GM23338 (cell line): ENCODE results near the gene VRK3. TPM values are rescaled to one million over a fixed set of nuclear protein-coding genes. Genes with fewer than 3 reads are reported as not detected.

ENCODE experiments used
- ATAC-seq: fragments of 200-7000 bp; cut with Tn5 transposase; 3 replicates; pipeline ENCODE4 v1.9.1; 2020
- DNase-seq: peaks from one replicate; pipeline ENCODE4 v3.0.0-alpha.2; 2015; ENCODE audit warnings: low spot score
- H2AFZ ChIP-seq: fragments of 200-600 bp; sonication (generic); 2 replicates; pipeline ENCODE4 v1.8.0; 2016; ENCODE audit warnings: antibody characterized with exemption, mild to moderate bottlenecking, moderate library complexity
- H3F3A ChIP-seq: fragments of 200-600 bp; sonication (generic); replicated peaks from 2 replicates; pipeline ENCODE4 v1.8.0; 2017; ENCODE audit warnings: antibody characterized with exemption, mixed run types, low read depth
- H3K27ac ChIP-seq: fragments of 200-600 bp; sonication (generic); 2 replicates; pipeline ENCODE4 v1.6.1; 2016; ENCODE audit warnings: low read depth
- H3K27me3 ChIP-seq: fragments of 200-600 bp; sonication (generic); 2 replicates; pipeline ENCODE4 v1.8.0; 2016; ENCODE audit warnings: mild to moderate bottlenecking, mixed run types, moderate library complexity; ENCODE audit not compliant: insufficient read depth
- H3K36me3 ChIP-seq: fragments of 200-600 bp; sonication (generic); 2 replicates; pipeline ENCODE4 v1.8.0; 2016; ENCODE audit warnings: mild to moderate bottlenecking; ENCODE audit not compliant: insufficient read depth
- H3K4me1 ChIP-seq: fragments of 200-600 bp; sonication (generic); 2 replicates; pipeline ENCODE4 v1.8.0; 2016; ENCODE audit warnings: mild to moderate bottlenecking, moderate library complexity; ENCODE audit not compliant: insufficient read depth
- H3K4me2 ChIP-seq: fragments of 200-600 bp; sonication (generic); 2 replicates; pipeline ENCODE4 v1.7.1; 2017; ENCODE audit warnings: mixed run types
- H3K4me3 ChIP-seq: fragments of 200-600 bp; sonication (generic); 2 replicates; pipeline ENCODE4 v1.6.1; 2016; ENCODE audit warnings: mixed run types
- H3K79me2 ChIP-seq: fragments of 200-600 bp; sonication (generic); replicated peaks from 2 replicates; pipeline ENCODE4 v1.8.0; 2017; ENCODE audit warnings: mild to moderate bottlenecking; ENCODE audit not compliant: insufficient read depth
- H3K9me2 ChIP-seq: fragments of 200-600 bp; sonication (generic); 2 replicates; pipeline ENCODE4 v1.8.0; 2017; ENCODE audit not compliant: insufficient read depth
- H4K20me1 ChIP-seq: fragments of 200-600 bp; sonication (generic); replicated peaks from 2 replicates; pipeline ENCODE4 v1.8.0; 2017; ENCODE audit warnings: mild to moderate bottlenecking; ENCODE audit not compliant: insufficient read depth
- H3K27ac Mint-ChIP-seq: 2 replicates; pipeline ENCODE4 v1.8.0; 2020; ENCODE audit warnings: inconsistent platforms, mild to moderate bottlenecking, moderate library complexity, mixed read lengths
- H3K27me3 Mint-ChIP-seq: 3 replicates; pipeline ENCODE4 v1.8.0; 2022; ENCODE audit warnings: low read depth, mild to moderate bottlenecking, moderate library complexity, mixed read lengths, inconsistent platforms; ENCODE audit not compliant: insufficient read depth, poor library complexity
- H3K36me3 Mint-ChIP-seq: 3 replicates; pipeline ENCODE4 v1.8.0; 2021; ENCODE audit warnings: low read depth, mild to moderate bottlenecking, inconsistent platforms, moderate library complexity, mixed read lengths
- H3K4me1 Mint-ChIP-seq: 3 replicates; pipeline ENCODE4 v1.8.0; 2020; ENCODE audit warnings: mild to moderate bottlenecking, inconsistent platforms, mixed read lengths
- H3K4me3 Mint-ChIP-seq: 3 replicates; pipeline ENCODE4 v1.8.0; 2021; ENCODE audit warnings: moderate library complexity, mild to moderate bottlenecking, inconsistent platforms, mixed read lengths
- H3K9me3 Mint-ChIP-seq: 3 replicates; pipeline ENCODE4 v1.8.0; 2020; ENCODE audit warnings: moderate library complexity, mild to moderate bottlenecking, inconsistent platforms, mixed read lengths
- NANOG ChIP-seq: IDR thresholded peaks from 2 replicates; pipeline ENCODE4 v1.6.1; 2016; ENCODE audit warnings: antibody characterized with exemption, borderline replicate concordance
- POLR2AphosphoS5 ChIP-seq: IDR thresholded peaks from 2 replicates; pipeline ENCODE4 v1.6.1; 2016; ENCODE audit warnings: antibody characterized with exemption, low read depth
- polyA plus RNA-seq: library from polyadenylated mRNA; unstranded; fragments of >200 nt; fragmentation: Nextera tagmentation; extraction: Ambion mirVana; gene quantifications from 2 replicates; pipeline ENCODE4 v1.2.1, GENCODE V29; 2016
- total RNA-seq: library from RNA; depleted of rRNA; stranded (reverse); fragments of >200 nt; shearing (Covaris generic); gene quantifications from 2 replicates; pipeline ENCODE4 v1.2.3, GENCODE V29; 2014
- TF ChIP-seq, protein P1 (sequence below): fragments of 250-450 bp; sonication (Bioruptor Pico); IDR thresholded peaks from 2 replicates; pipeline ENCODE4 v1.5.0; 2020; ENCODE audit warnings: mild to moderate bottlenecking, moderate library complexity
- TF ChIP-seq, protein P2 (sequence below), 2 experiments: fragments of 200-600 bp in 1 of 2; sonication (generic) in 1 of 2; conservative IDR thresholded peaks; 2 replicates each; pipeline versions ENCODE4 v1.5.1 to v1.6.1; 2016 to 2017; ENCODE audit warnings: antibody characterized with exemption in 2 of 2, low read depth in 2 of 2, mild to moderate bottlenecking in 2 of 2, moderate library complexity in 1 of 2
- TF ChIP-seq, protein P3 (sequence below): IDR thresholded peaks from one replicate; pipeline ENCODE4 v1.6.1; 2018; ENCODE audit warnings: antibody characterized with exemption; ENCODE audit not compliant: unreplicated experiment

The VRK3 gene
- total and polyA plus RNA-seq, 2 experiments from 2014 or later: 17.4 to 29.1 TPM

DNA sequence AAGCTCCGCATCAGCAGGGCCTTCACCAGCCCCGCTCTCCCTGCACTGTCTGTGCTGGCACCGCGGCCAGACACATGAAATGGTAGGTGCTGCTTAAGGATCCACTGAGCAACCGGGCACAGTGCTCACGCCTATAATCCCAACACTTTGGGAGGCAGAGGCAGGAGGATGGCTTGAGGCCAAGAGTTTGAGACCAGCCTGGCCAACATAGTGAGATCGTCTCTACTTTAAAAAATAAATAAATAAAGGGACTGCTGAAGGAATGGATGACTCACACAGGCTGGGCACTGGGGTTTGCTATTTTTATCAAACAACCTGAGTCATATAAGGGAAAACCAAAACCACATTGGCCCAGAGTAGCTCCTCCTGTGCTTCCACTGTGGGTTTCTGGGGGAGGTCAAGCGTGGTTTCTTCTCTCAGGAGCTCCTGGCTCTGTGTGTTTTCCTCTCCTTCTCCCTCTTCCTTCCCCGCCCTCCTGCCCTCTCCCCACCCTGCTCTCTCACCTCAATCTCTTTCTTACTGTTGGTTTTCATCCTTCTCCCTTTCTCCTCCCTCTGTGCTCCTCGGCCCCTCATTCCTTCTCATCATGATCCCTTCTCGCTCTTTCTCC is 21.3 kb downstream of the VRK3 start (continued):
- TF ChIP-seq, protein P1, sequence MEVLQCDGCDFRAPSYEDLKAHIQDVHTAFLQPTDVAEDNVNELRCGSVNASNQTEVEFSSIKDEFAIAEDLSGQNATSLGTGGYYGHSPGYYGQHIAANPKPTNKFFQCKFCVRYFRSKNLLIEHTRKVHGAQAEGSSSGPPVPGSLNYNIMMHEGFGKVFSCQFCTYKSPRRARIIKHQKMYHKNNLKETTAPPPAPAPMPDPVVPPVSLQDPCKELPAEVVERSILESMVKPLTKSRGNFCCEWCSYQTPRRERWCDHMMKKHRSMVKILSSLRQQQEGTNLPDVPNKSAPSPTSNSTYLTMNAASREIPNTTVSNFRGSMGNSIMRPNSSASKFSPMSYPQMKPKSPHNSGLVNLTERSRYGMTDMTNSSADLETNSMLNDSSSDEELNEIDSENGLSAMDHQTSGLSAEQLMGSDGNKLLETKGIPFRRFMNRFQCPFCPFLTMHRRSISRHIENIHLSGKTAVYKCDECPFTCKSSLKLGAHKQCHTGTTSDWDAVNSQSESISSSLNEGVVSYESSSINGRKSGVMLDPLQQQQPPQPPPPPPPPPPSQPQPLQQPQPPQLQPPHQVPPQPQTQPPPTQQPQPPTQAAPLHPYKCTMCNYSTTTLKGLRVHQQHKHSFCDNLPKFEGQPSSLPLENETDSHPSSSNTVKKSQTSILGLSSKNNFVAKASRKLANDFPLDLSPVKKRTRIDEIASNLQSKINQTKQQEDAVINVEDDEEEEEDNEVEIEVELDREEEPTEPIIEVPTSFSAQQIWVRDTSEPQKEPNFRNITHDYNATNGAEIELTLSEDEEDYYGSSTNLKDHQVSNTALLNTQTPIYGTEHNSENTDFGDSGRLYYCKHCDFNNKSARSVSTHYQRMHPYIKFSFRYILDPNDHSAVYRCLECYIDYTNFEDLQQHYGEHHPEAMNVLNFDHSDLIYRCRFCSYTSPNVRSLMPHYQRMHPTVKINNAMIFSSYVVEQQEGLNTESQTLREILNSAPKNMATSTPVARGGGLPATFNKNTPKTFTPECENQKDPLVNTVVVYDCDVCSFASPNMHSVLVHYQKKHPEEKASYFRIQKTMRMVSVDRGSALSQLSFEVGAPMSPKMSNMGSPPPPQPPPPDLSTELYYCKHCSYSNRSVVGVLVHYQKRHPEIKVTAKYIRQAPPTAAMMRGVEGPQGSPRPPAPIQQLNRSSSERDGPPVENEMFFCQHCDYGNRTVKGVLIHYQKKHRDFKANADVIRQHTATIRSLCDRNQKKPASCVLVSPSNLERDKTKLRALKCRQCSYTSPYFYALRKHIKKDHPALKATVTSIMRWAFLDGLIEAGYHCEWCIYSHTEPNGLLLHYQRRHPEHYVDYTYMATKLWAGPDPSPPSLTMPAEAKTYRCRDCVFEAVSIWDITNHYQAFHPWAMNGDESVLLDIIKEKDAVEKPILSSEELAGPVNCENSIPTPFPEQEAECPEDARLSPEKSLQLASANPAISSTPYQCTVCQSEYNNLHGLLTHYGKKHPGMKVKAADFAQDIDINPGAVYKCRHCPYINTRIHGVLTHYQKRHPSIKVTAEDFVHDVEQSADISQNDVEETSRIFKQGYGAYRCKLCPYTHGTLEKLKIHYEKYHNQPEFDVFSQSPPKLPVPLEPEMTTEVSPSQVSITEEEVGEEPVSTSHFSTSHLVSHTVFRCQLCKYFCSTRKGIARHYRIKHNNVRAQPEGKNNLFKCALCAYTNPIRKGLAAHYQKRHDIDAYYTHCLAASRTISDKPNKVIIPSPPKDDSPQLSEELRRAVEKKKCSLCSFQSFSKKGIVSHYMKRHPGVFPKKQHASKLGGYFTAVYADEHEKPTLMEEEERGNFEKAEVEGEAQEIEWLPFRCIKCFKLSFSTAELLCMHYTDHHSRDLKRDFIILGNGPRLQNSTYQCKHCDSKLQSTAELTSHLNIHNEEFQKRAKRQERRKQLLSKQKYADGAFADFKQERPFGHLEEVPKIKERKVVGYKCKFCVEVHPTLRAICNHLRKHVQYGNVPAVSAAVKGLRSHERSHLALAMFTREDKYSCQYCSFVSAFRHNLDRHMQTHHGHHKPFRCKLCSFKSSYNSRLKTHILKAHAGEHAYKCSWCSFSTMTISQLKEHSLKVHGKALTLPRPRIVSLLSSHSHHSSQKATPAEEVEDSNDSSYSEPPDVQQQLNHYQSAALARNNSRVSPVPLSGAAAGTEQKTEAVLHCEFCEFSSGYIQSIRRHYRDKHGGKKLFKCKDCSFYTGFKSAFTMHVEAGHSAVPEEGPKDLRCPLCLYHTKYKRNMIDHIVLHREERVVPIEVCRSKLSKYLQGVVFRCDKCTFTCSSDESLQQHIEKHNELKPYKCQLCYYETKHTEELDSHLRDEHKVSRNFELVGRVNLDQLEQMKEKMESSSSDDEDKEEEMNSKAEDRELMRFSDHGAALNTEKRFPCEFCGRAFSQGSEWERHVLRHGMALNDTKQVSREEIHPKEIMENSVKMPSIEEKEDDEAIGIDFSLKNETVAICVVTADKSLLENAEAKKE (CRISPR knock-in tag): no peak
- no peak for TF ChIP-seq POLR2AphosphoS5

DNA sequence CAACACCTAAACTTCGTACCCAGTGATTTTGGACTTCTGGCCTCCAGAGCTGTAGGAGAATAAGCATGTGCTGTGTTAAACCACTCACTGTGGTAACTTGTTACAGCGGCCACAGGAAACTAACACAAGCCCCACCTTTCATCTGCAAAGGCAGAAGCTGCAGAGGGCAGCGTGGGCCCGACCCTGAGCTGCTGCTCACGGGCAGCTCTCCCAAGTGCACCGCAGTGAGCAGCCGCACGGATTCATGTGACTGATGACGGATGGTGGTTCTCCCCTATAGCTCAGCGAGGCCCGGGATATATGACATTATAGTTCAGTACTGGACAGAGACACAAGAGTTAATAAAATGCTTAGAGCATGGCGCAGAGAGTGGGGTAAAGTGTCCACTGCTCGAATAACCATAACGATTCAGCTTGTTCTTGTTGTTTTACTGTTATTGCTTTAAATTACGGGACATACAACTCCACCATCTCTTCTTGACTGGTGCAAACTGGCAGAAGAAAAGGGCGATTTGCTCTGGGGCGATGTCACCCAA is 21.9 kb downstream of the VRK3 start:
- H3K27ac Mint-ChIP-seq: no peak overlapping the region
- no peak for TF ChIP-seq NANOG
- TF ChIP-seq, protein P2, sequence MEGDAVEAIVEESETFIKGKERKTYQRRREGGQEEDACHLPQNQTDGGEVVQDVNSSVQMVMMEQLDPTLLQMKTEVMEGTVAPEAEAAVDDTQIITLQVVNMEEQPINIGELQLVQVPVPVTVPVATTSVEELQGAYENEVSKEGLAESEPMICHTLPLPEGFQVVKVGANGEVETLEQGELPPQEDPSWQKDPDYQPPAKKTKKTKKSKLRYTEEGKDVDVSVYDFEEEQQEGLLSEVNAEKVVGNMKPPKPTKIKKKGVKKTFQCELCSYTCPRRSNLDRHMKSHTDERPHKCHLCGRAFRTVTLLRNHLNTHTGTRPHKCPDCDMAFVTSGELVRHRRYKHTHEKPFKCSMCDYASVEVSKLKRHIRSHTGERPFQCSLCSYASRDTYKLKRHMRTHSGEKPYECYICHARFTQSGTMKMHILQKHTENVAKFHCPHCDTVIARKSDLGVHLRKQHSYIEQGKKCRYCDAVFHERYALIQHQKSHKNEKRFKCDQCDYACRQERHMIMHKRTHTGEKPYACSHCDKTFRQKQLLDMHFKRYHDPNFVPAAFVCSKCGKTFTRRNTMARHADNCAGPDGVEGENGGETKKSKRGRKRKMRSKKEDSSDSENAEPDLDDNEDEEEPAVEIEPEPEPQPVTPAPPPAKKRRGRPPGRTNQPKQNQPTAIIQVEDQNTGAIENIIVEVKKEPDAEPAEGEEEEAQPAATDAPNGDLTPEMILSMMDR (conservative IDR thresholded peaks at IDR 0.05; ENCODE audit: low read depth in 2 of 2): no peak
- TF ChIP-seq, protein P3, sequence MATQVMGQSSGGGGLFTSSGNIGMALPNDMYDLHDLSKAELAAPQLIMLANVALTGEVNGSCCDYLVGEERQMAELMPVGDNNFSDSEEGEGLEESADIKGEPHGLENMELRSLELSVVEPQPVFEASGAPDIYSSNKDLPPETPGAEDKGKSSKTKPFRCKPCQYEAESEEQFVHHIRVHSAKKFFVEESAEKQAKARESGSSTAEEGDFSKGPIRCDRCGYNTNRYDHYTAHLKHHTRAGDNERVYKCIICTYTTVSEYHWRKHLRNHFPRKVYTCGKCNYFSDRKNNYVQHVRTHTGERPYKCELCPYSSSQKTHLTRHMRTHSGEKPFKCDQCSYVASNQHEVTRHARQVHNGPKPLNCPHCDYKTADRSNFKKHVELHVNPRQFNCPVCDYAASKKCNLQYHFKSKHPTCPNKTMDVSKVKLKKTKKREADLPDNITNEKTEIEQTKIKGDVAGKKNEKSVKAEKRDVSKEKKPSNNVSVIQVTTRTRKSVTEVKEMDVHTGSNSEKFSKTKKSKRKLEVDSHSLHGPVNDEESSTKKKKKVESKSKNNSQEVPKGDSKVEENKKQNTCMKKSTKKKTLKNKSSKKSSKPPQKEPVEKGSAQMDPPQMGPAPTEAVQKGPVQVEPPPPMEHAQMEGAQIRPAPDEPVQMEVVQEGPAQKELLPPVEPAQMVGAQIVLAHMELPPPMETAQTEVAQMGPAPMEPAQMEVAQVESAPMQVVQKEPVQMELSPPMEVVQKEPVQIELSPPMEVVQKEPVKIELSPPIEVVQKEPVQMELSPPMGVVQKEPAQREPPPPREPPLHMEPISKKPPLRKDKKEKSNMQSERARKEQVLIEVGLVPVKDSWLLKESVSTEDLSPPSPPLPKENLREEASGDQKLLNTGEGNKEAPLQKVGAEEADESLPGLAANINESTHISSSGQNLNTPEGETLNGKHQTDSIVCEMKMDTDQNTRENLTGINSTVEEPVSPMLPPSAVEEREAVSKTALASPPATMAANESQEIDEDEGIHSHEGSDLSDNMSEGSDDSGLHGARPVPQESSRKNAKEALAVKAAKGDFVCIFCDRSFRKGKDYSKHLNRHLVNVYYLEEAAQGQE: no peak

More for the DNA sequence above, 21.9 kb downstream of the VRK3 start:
- peaks cover 7% of the 10 kb centered on the region; the same call in 1 of the 2 replicates for H4K20me1 ChIP-seq
- no peaks in the 10 kb centered on the region for H3K79me2 ChIP-seq
- H3K36me3 ChIP-seq: no peaks in the 10 kb centered on the region
- H3K36me3 Mint-ChIP-seq: peaks cover 5% of the 10 kb centered on the region; the same call in 2 of the 3 replicates
- peaks cover 3% of the 10 kb centered on the region for H3K27me3 Mint-ChIP-seq
- H3K4me3 ChIP-seq: no peak overlapping the region
- no peaks in the 10 kb centered on the region for H3K4me1 ChIP-seq
- H3K9me2 ChIP-seq: no peaks in the 10 kb centered on the region
- H3K4me2 ChIP-seq: no peak overlapping the region
- no peaks in the 10 kb centered on the region for H3F3A ChIP-seq
- ATAC-seq: no peak
- H3K4me3 Mint-ChIP-seq: no peak overlapping the region
- H2AFZ ChIP-seq: no peak overlapping the region
- peaks cover 2% of the 10 kb centered on the region; the same call in 2 of the 3 replicates for H3K9me3 Mint-ChIP-seq
- H3K4me1 Mint-ChIP-seq: no peaks in the 10 kb centered on the region
- H3K27ac ChIP-seq: no peak overlapping the region
- no peaks in the 10 kb centered on the region for H3K27me3 ChIP-seq
- no peak for DNase-seq
